Nephron (organoid): ENCODE results near the gene PARP8.

ENCODE experiments used
- H3K27ac Mint-ChIP-seq, 3 experiments: 2 replicates each; pipeline ENCODE4 v1.8.0; 2020; ENCODE audit warnings: mixed read lengths in 3 of 3, mild to moderate bottlenecking in 2 of 3, moderate library complexity in 1 of 3
- H3K27me3 Mint-ChIP-seq: 2 replicates; pipeline ENCODE4 v1.8.0; 2021; ENCODE audit warnings: low read depth, mild to moderate bottlenecking, moderate library complexity, mixed read lengths
- H3K36me3 Mint-ChIP-seq: 2 replicates; pipeline ENCODE4 v1.8.0; 2020; ENCODE audit warnings: low read depth, mixed read lengths
- H3K4me1 Mint-ChIP-seq: 2 replicates; pipeline ENCODE4 v1.8.0; 2020; ENCODE audit warnings: mixed read lengths
- H3K4me3 Mint-ChIP-seq, 3 experiments: 2 replicates each; pipeline ENCODE4 v1.8.0; 2020; ENCODE audit warnings: mild to moderate bottlenecking in 3 of 3, mixed read lengths in 3 of 3, moderate library complexity in 2 of 3
- H3K9me3 Mint-ChIP-seq: 2 replicates; pipeline ENCODE4 v1.8.0; 2020; ENCODE audit warnings: mixed read lengths
- TF ChIP-seq, protein P1 (sequence below), 3 experiments: fragments of 200-600 bp; sonication (generic); IDR thresholded peaks; one replicate each; pipeline ENCODE4 v1.5.0; 2021; ENCODE audit warnings: antibody characterized with exemption in 3 of 3; ENCODE audit not compliant: unreplicated experiment in 3 of 3

The PARP8 gene

DNA sequence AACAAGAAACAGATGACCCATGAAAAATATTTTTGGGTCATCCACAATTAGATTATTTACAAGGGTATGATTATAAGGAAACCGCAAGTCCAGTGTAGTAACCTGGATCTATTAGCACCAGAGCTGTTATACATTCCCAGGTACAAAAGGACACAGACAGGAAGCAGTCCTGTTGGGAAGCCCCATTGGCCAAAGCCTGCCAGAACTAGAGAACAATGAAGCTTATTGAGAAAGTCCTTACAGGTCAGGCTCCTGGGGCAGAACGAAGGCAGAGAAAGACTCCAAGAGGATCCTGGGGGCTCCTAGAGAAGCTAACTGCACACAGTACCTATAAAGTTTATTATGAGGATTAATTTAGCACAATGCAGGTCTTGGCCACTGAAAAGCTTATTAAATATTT lies 169.9 kb downstream of the PARP8 start:
- Mint-ChIP-seq H3K9me3 (no peaks in the 10 kb centered on the region), H3K27me3 (no peaks in the 10 kb centered on the region), H3K27ac (no peak overlapping the region), H3K4me3 (no peak overlapping the region), H3K36me3 (peaks cover 14% of the 10 kb centered on the region), H3K4me1 (no peaks in the 10 kb centered on the region)
- TF ChIP-seq, protein P1, sequence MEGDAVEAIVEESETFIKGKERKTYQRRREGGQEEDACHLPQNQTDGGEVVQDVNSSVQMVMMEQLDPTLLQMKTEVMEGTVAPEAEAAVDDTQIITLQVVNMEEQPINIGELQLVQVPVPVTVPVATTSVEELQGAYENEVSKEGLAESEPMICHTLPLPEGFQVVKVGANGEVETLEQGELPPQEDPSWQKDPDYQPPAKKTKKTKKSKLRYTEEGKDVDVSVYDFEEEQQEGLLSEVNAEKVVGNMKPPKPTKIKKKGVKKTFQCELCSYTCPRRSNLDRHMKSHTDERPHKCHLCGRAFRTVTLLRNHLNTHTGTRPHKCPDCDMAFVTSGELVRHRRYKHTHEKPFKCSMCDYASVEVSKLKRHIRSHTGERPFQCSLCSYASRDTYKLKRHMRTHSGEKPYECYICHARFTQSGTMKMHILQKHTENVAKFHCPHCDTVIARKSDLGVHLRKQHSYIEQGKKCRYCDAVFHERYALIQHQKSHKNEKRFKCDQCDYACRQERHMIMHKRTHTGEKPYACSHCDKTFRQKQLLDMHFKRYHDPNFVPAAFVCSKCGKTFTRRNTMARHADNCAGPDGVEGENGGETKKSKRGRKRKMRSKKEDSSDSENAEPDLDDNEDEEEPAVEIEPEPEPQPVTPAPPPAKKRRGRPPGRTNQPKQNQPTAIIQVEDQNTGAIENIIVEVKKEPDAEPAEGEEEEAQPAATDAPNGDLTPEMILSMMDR (IDR thresholded peaks at IDR 0.05; ENCODE audit: unreplicated experiment in 3 of 3), result no peak

DNA sequence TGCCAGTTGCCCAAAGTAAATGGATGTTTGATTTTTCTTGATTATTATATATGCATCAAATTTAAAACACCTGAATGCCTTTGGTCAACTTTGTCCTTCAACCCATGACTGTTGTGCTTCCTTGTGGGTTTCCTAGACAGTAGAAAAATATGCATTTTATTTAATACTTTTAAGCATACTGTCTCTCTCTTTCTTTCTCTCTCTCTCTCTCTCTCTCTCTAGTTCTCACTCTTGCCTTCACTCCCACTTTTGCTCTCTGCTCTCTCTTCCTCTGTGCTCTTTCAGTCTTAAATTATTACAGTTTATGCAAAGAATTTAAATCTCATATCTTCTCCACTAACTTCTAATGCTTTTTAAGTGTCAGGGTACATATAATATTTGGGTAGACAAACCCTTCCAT lies 173.0 kb downstream of the PARP8 start:
- no peaks in the 10 kb centered on the region for H3K27me3 Mint-ChIP-seq
- H3K9me3 Mint-ChIP-seq, result no peaks in the 10 kb centered on the region
- peaks cover 14% of the 10 kb centered on the region for H3K36me3 Mint-ChIP-seq
- TF ChIP-seq, protein P1 (IDR thresholded peaks at IDR 0.05; ENCODE audit: unreplicated experiment in 3 of 3), result no peak
- no peaks in the 10 kb centered on the region for H3K4me1 Mint-ChIP-seq
- H3K4me3 Mint-ChIP-seq, result no peak overlapping the region
- no peak overlapping the region for H3K27ac Mint-ChIP-seq

DNA sequence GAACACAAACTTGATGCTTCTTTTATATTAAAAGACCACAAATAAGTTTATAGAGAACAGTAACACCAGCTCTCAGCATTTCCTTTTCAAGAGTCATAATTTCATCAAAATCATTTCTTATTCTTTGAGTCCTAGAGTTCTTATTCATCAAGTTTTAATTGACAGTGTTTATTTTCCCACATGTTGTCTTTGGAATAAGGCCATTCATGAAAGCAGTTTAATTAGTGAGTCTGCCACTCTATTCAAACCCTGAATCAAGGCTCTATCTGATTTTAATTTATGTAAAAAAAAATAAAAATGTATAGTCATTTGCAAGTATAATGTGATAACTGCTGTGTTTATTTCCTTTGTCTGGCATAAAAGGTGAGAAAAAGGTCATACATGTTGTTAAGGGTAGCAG lies 176.7 kb downstream of the PARP8 start:
- H3K4me1 Mint-ChIP-seq, result no peaks in the 10 kb centered on the region
- peaks cover 5% of the 10 kb centered on the region for H3K36me3 Mint-ChIP-seq
- no peaks in the 10 kb centered on the region for H3K9me3 Mint-ChIP-seq
- H3K27me3 Mint-ChIP-seq, result no peaks in the 10 kb centered on the region
- TF ChIP-seq, protein P1 (IDR thresholded peaks at IDR 0.05; ENCODE audit: unreplicated experiment in 3 of 3), result no peak
- no peak overlapping the region for H3K4me3 Mint-ChIP-seq
- H3K27ac Mint-ChIP-seq, result no peak overlapping the region

DNA sequence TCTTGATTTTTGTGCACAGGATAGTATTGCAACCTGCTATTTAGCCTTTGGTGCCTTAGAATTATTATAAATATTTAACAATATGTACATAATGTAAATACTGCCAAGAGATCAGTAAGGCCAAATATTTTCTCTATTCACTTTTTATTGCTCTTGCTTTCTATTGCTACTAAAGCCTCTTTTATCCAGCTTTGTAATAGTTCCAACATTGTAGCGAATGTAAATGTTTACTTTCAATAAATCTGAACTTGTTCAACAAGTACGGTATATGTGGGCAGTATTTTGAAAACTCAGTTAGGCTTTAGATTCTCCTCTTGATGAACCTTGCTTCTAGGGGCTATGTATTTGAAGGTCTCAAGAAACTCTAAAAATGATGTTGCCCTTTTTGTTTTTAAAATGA lies 179.8 kb downstream of the PARP8 start:
- TF ChIP-seq, protein P1 (IDR thresholded peaks at IDR 0.05; ENCODE audit: unreplicated experiment in 3 of 3), result no peak
- Mint-ChIP-seq H3K9me3 (no peaks in the 10 kb centered on the region), H3K27ac (no peak overlapping the region), H3K4me3 (no peak overlapping the region), H3K27me3 (no peaks in the 10 kb centered on the region), H3K36me3 (no peaks in the 10 kb centered on the region), H3K4me1 (peaks cover 3% of the 10 kb centered on the region)

DNA sequence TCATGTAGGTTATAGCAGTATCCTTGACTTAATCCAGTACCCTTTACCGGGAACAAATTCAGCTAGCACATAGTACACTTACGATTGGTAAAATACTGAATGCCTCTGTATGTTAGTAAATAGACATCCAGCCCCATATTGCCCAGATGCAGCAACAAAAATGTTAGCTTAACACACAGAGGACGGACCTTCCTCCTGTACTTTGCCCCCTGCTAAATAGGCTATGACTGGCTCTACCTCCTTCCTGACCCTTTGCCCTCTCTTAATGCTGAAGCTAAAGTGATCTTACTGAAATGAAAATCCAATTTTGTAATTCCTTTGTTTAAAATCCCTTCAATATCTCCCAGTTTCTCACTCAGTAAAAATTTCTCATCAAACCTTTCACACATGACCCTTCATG lies 183.1 kb downstream of the PARP8 start:
- H3K4me1 Mint-ChIP-seq, result peaks cover 5% of the 10 kb centered on the region
- TF ChIP-seq, protein P1 (IDR thresholded peaks at IDR 0.05; ENCODE audit: unreplicated experiment in 3 of 3), result no peak
- H3K27ac Mint-ChIP-seq, result no peak overlapping the region
- H3K36me3 Mint-ChIP-seq, result no peaks in the 10 kb centered on the region
- no peaks in the 10 kb centered on the region for H3K9me3 Mint-ChIP-seq
- no peak overlapping the region for H3K4me3 Mint-ChIP-seq
- no peaks in the 10 kb centered on the region for H3K27me3 Mint-ChIP-seq

DNA sequence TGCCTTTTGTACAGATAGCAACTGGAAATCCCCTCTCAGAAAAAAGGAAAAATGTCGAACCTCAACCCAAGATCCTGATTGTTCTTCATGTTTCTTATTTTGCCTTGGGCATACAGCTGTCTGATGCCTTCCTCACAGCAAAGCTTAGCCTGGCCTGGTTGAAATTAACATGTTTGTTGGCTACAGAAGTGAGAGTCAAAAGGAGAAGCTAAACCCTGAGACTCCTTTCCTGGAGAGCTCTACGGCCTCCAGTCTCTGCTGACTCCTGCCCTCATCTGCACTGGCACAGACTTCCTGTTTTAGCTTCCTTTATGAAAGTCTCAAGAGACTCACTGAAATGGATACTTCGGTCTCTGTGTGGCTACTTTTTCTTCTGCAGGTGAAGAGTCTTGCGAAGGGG lies 186.7 kb downstream of the PARP8 start:
- Mint-ChIP-seq H3K4me3 (no peak overlapping the region), H3K9me3 (no peaks in the 10 kb centered on the region), H3K27me3 (no peaks in the 10 kb centered on the region), H3K27ac (peak overlapping the region; percentile 24 to 77 (median 72)), H3K4me1 (peaks cover 5% of the 10 kb centered on the region), H3K36me3 (no peaks in the 10 kb centered on the region)
- TF ChIP-seq, protein P1 (IDR thresholded peaks at IDR 0.05; ENCODE audit: unreplicated experiment in 3 of 3), result no peak
